Measurements from ENCODE around the gene ITGB5.

ITGB5 gene

GRCh38 chr3:124847863-124848262 is 39.3 kb downstream of the ITGB5 start:
- DNase-seq (ENCODE audit: low spot score) = no peak
- no peak for TF ChIP-seq CTCF (IDR thresholded peaks at IDR 0.05; ENCODE audit: extremely low read depth, insufficient read depth, missing control alignments)
- in situ Hi-C loops (cut with MboI; ENCODE audit: low pct_unique_long_range_greater_than_20kb, low sequenced_read_pairs, unreplicated experiment) = no loop called here

- DNase-seq (ENCODE audit: low spot score) = no peak
- in situ Hi-C loops (cut with MboI; ENCODE audit: low pct_unique_long_range_greater_than_20kb, low sequenced_read_pairs, unreplicated experiment) = no loop called here
- TF ChIP-seq CTCF (IDR thresholded peaks at IDR 0.05; ENCODE audit: extremely low read depth, insufficient read depth, missing control alignments) = no peak
Observed at GRCh38 chr3:124847051-124847450, 40.1 kb downstream of the ITGB5 start.

GRCh38 chr3:124846189-124846588 is 41.0 kb downstream of the ITGB5 start:
- DNase-seq (ENCODE audit: low spot score) = no peak
- TF ChIP-seq CTCF (IDR thresholded peaks at IDR 0.05; ENCODE audit: extremely low read depth, insufficient read depth, missing control alignments) = no peak

GRCh38 chr3:124845406-124845805 is 41.8 kb downstream of the ITGB5 start:
- no peak for DNase-seq (ENCODE audit: low spot score)
- TF ChIP-seq CTCF (IDR thresholded peaks at IDR 0.05; ENCODE audit: extremely low read depth, insufficient read depth, missing control alignments) = no peak
- in situ Hi-C loops (cut with MboI; ENCODE audit: low pct_unique_long_range_greater_than_20kb, low sequenced_read_pairs, unreplicated experiment) = no loop called here

More at GRCh38 chr3:124846189-124846588, 41.0 kb downstream of the ITGB5 start:
- in situ Hi-C loops (cut with MboI; ENCODE audit: low pct_unique_long_range_greater_than_20kb, low sequenced_read_pairs, unreplicated experiment) = no loop called here

- TF ChIP-seq CTCF (IDR thresholded peaks at IDR 0.05; ENCODE audit: extremely low read depth, insufficient read depth, missing control alignments) = no peak
- DNase-seq (ENCODE audit: low spot score) = no peak
- in situ Hi-C loops (cut with MboI; ENCODE audit: low pct_unique_long_range_greater_than_20kb, low sequenced_read_pairs, unreplicated experiment) = no loop called here
Observed at GRCh38 chr3:124843506-124844177, 43.5 kb downstream of the ITGB5 start.

- in situ Hi-C loops (cut with MboI; ENCODE audit: low pct_unique_long_range_greater_than_20kb, low sequenced_read_pairs, unreplicated experiment) = no loop called here
- TF ChIP-seq CTCF (IDR thresholded peaks at IDR 0.05; ENCODE audit: extremely low read depth, insufficient read depth, missing control alignments) = no peak
- DNase-seq (ENCODE audit: low spot score) = no peak
Observed at GRCh38 chr3:124843047-124843446, 44.1 kb downstream of the ITGB5 start.
